ENCODE measurements around the gene CCR4. TPM values are rescaled to one million over a fixed set of nuclear protein-coding genes. Genes with fewer than 3 reads are reported as not detected.
"Not testable (repeated sequence)": the region's sequence is repeated elsewhere in the genome, so short reads cannot be mapped to it uniquely, and the experiment has no call there.

Gene CCR4
- polyA plus RNA-seq, 4 donors, result 0.11 to 0.60 (median 0.30) TPM

- no peak for DNase-seq (ENCODE audit: low read depth in 4 of 4, low spot score in 3 of 4)
These were observed 928 bp upstream of the CCR4 start for GRCh38 chr3:32950516-32950915.

DNA sequence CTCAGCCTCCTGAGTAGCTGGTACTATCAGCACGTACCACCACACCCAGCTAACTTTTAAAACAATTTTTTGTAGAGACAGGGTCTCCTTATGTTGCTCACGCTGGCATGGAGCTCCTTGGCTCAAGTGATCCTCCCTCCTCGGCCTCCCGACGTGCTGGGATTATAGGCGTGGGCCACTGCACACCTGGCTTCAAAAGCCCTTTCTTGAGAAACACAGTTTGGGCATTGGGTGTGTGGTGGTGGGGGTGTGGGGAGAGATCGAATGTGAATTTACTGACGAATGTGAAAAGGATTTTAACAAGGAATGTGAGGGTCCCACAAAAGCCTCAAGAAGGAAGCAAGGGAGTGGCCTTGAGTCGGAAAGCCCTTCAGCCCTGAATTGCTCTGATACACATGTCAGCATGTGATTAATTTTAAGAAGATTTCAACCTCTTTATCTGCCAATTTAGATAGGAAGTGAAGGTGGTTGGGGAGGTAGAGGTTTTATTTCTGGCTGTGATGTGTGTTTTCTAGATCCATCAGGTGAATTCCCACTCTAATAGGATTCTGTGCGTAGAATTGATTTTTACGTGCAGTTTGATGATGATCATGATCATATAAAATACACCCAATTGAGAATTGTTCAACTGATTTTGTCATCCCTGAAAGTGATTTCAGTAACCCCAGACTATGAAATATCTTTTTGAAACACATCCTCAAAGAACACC is 1.1 kb downstream of the CCR4 start:
- no peak for DNase-seq (ENCODE audit: low read depth in 4 of 4, low spot score in 3 of 4)

GRCh38 chr3:32954506-32954905 is 3.1 kb downstream of the CCR4 start:
- DNase-seq (ENCODE audit: low read depth in 4 of 4, low spot score in 3 of 4), result no peak

DNA sequence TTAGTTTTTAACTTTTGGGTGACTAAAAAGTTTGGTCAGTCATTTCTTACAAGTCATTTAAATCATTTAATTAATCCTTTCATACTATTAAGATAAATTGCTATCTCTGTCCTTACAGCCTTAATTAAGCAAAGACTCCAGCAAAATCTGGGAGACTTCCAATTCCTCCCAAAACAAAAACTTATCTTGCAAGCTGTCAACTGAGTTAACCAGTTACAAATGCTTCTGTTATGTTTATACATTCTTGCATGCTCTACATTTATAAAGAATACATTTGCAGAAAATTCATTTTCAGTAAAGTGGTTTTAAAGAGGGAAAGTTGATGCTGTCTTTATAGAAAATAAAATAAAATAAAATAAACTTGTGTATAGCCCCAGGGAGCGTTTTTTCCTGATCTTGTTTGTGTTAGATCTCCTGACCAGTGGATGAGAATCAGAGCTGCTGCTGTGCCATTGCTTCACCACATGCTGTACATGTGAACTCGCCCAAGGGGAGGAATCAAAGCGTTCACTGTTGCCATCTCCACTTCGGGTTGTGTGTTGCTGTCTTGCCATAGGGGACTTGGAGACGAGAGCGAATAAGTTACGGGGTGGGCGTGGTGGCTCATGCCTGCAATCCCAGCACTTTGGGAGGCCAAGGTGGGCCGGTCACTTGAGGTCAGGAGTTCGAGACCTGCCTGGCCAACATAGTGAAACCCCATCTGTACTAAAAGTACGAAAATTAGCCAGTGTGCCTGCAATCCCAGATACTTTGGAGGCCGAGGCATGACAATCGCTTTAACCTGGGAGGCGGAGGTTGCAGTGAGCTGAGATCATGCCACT is 5.5 kb downstream of the CCR4 start:
- DNase-seq (ENCODE audit: low read depth in 4 of 4, low spot score in 3 of 4), result no peak

GRCh38 chr3:32958509-32958908 is 7.1 kb downstream of the CCR4 start:
- DNase-seq (ENCODE audit: low read depth in 4 of 4, low spot score in 3 of 4), result no peak

GRCh38 chr3:32959371-32959770 is 7.9 kb downstream of the CCR4 start:
- DNase-seq (ENCODE audit: low read depth in 4 of 4, low spot score in 3 of 4), result no peak

DNA sequence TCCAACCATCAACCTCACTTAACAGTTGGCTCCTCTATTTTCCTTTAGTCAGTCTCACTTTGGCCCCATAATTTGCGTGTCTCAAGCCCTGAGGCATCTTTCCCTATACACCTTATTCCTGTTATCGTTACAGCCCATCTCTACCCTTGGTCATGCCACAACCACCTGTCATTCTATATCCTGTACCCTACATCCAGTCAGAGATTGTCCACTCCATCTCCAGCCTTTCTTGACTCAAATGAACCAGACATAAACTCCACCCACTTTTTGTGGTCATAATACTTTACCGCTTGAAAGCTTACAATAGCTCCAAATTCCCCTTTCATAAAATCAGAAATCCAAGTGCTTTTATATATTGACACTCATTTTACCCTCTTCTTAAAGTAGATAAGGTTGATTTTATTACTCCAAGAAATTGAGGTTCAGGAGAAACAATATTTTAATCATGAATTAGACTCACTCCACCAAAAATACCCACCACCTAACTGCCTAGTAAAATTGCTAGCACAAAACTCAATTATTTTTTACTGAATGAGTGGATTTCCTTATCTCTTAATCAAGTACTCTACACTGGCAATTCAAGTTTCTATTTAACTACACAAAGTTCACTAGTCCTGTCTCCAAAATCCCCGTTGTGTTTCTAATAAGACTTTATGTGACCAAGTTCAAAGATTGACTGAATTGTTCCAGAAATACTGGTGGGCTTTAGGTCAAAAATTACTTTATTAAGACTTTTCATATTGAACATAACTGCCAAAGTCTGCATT is 9.1 kb downstream of the CCR4 start:
- no peak for DNase-seq (ENCODE audit: low read depth in 4 of 4, low spot score in 3 of 4)

DNA sequence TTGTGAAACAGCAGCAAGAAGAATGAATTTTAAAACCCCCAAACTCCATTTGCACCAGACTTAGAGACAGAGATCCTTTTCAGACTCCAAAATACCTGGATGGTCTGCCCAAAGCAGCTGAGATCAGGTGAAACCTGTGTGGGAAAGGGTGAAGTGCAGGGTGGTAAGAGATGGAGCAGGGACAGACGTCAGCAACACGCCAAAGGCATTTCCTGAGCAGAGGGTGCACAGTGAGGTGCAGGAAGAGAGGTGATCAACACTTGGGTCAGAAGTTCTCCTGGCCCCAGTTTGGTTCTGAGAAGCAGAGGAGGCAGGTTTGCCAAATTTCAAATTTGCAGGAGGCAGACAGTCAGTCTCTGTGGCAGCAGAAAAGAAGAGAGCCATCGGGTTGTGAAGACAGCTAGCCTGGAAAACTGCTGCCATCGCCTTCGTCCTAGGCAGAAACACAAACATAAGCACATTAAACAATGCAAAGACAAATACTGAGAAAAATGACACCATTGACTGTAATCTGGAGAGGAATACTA is 9.8 kb downstream of the CCR4 start:
- no peak for DNase-seq (ENCODE audit: low read depth in 4 of 4, low spot score in 3 of 4)

DNA sequence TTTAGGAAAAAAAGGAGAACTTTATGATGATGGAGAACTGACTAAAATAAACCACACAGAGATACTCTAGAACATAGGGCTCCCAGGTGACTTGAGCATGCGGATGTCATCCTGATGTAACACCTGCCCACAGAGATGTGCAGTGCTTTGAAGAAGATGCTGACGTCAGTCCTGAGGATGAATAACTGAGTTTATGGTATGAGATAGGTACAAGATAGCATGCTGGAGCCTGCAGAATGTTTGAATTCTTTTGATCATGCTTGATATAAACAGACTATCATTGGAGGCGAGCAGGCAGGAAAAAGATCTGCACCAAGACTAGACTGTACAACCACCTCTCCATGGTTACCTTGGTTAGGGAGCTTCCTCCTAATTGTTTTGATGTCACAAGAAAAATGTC is 12.4 kb downstream of the CCR4 start:
- no peak for DNase-seq (ENCODE audit: low read depth in 4 of 4, low spot score in 3 of 4)

DNA sequence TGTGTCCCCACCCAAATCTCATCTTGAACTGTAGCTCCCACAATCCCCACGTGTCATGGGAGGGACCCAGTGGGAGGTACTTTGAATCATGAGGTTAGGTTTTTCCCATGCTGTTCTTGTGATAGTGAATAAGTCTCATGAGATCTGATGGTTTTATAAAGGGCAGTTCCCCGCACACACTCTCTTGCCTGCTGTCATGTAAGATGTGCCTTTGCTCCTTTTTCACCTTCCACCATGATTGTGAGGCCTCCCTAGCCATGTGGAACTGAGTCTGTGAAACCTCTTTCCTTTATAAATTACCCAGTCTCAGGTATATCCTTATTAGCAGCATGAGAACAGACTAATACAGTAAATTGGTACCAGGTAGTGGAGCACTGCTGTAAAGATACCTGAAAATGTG is 13.3 kb downstream of the CCR4 start:
- not testable (repeated sequence) for DNase-seq (ENCODE audit: low read depth in 4 of 4, low spot score in 3 of 4)

DNA sequence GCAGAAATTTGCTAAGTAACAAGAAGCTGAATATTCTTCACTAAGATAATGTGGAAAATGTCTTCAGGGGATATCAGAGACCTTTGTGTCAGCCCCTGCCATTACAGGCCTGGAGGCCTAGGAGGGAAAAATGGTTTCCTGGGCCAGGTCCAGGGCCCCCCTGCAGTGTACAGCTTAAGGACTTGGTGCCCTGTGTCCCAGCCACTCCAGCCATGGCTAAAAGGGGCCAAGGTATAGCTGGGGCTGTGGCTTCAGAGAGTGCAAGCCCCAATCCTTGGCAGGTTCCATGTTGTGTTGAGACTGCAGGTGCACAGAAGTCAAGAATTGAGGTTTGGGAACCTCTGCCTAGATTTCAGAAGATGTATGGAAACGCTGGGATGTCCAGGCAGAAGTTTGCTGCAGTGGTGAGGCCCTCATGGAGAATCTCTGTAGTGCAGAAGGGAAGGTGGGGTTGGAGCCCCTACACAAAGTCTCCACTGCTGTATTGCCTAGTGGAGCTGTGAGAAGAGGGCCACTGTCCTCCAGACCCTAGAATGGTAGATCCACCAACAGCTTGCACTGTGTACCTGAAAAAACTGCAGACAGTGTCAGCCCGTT is 14.3 kb downstream of the CCR4 start:
- not testable (repeated sequence) for DNase-seq (ENCODE audit: low read depth in 4 of 4, low spot score in 3 of 4)

GRCh38 chr3:32966627-32967026 is 15.2 kb downstream of the CCR4 start:
- DNase-seq (ENCODE audit: low read depth in 4 of 4, low spot score in 3 of 4), result not testable (repeated sequence)

DNA sequence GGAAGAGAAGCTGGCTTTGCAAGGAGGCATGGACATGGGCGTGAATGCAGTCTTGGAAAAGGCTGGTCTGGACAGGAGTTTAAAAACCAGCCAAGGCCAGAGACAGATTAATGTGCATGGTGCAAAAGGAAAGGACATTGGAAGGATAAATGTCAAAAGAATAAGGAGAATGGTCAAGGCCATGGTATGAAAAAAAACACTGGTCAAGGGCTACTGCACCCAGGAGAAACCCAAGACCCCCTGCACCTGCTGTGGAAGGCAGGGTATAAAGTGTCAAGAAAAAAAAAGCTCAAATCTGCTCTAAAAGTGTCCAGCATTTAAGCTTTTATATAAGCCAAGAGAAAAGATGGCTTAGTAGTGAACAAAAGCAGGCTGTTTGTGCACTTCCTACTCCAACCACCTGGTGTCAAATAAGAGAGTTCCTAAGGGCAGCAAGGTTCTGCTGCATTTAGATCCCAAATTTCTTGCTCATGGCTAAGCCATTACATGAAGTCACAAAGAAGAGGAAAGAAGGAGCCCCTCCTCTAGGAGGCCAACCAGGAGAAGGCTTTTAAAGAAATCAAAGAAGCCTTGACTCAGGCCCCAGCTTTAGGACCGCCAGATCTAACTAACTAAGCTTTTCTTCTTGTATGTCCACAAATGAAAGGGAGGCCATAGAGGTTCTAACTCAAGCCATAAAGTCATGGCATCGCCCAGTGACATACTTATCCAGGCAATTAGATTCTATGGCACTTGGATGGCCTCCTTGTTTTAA is 16.9 kb downstream of the CCR4 start:
- DNase-seq (ENCODE audit: low read depth in 4 of 4, low spot score in 3 of 4), result no peak

DNA sequence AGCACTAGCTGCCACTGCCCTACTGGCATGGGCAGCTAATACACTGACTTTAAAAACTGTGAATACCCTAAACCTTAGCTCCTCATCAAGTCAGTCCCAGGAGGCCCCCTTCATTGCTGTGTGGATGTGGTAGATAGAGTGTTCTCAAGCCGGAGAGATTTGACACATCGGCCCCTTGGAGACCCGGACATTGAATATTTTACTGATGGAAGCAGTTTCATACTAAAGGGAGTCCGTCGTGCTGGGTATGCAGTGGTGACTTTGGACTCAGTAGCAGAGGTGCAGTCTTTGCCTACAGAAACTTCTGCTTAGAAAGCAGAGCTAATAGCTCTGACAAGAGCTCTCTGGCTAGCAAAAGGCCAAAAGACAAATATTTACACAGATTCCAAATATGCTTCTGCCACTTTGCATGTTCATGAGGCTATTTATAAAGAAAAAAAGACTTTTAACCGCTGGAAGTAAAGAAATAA is 17.5 kb downstream of the CCR4 start:
- no peak for DNase-seq (ENCODE audit: low read depth in 4 of 4, low spot score in 3 of 4)

DNA sequence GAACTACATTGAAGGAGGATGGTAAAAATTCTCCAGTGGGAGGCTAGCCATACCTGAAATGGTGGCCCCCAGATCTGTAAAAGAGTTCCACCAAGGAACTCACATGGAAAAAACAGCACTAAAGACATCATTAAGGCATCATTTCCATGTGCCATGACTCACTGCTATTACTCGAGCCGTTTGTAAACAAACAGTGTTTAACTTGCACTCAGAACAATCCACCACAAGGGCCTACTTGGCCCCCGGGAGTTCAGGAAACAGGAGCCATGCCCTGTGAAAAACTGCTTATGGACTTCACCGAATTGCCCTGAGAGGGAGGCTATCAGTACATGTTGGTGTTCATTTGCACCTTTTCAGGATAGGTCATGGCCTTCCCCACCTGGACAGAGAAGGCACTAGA is 18.2 kb downstream of the CCR4 start:
- DNase-seq (ENCODE audit: low read depth in 4 of 4, low spot score in 3 of 4), result no peak

GRCh38 chr3:32971291-32971690 is 19.8 kb downstream of the CCR4 start:
- DNase-seq (ENCODE audit: low read depth in 4 of 4, low spot score in 3 of 4), result not testable (repeated sequence)

DNA sequence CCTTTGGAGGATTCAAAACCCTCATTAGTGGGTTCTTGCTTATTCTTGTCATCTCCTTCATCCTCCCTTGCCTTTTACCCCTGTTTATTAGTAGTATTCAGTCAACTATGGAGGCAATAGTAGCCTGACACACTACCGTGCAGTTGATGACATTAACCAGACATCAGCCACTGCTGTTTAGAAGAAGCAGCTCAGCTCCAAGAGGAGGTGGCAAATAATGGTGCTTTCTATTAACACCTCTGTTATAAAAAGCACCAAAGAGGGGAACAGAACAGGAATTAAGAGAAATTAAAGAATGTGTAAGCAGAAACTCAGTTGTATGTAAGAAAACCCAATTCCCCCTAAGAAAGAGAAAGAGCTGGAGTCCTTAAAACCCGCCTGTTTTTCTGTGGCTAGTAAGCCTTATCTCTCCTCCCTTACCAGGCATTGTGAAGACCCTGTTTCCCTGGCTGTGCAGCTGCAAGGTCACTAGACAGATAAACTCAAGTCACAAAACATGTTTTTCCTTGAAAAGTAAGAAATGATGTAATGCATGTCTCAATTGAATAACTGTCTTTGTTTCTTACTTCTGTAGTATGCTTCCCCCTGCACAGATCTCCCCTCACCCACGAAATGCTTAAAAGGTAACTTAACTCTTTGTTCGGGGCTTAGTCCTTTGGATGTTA is 21.2 kb downstream of the CCR4 start:
- no peak for DNase-seq (ENCODE audit: low read depth in 4 of 4, low spot score in 3 of 4)

DNA sequence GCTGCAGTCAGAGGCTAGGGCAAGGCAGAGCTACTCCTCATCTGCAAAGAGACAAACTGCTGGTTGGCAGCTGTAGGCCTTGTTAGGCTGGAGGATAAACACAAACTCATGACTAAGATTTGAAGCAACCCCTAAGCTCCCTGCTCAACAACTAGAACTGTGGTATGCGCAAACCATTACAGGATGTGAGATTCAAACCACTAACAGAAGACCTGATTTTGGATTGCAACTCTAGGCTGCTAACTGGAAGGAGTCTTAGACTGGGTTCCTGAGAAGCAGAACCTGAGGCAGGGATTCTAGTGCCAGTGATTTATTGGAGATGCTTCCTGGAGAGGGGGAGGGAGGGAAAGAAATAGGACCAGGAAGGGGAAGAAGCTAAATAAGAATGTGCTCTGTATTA is 22.5 kb downstream of the CCR4 start:
- no peak for DNase-seq (ENCODE audit: low read depth in 4 of 4, low spot score in 3 of 4)

DNA sequence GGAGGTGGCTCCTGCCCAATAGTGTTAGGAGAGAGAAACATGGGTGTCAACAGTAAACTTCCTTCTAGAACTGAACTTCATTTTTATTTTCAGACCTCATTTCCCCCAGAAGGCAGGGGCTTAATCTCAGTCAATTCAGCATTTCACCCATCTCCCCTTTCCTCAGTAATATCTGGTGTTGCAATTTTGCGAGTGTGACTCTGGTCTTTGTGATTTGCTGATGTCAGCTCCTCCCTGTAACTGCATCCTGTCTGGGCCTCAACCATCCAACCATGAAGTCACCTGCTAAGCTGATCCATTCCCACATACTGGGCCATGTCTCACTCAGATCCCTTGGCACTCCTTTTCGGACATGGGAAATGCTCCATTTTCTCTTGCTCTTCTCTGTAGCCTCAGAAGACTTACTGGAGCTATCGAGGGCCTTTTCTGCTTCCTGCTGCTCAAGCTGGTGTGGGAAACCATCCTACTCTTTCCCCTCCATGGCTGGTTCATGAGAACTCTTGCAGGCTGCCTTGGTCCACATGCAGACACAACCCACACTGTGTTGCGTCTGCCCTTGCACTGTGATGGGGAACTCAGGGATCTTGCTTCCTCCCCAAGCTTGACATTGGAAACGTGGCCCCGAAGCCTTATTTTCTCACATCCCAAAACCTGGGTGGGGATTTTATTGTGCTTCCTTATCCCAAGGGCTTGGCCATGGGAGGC is 24.6 kb downstream of the CCR4 start:
- no peak for DNase-seq (ENCODE audit: low read depth in 4 of 4, low spot score in 3 of 4)

Data from right renal pelvis (tissue), 4 donors.